HUES64 (cell line): ENCODE data around the gene AFG3L2.

Experiments used
- H3K27ac ChIP-seq: 2 replicates; pipeline ENCODE4 v1.7.0; 2013; ENCODE audit warnings: low read depth, low read length, inconsistent platforms
- H3K27me3 ChIP-seq: 2 replicates; pipeline ENCODE4 v1.6.1; 2013; ENCODE audit warnings: mild to moderate bottlenecking, low read length; ENCODE audit not compliant: insufficient read depth
- H3K36me3 ChIP-seq: 2 replicates; pipeline ENCODE4 v1.6.1; 2013; ENCODE audit warnings: mild to moderate bottlenecking, low read length; ENCODE audit not compliant: insufficient read depth
- H3K4me1 ChIP-seq: 2 replicates; pipeline ENCODE4 v1.6.1; 2013; ENCODE audit warnings: mild to moderate bottlenecking, low read length, moderate library complexity; ENCODE audit not compliant: insufficient read depth
- H3K4me3 ChIP-seq: 2 replicates; pipeline ENCODE4 v1.5.1; 2013; ENCODE audit warnings: mild to moderate bottlenecking, low read length, moderate library complexity
- H3K9ac ChIP-seq: 2 replicates; pipeline ENCODE4 v1.6.1; 2013; ENCODE audit warnings: mild to moderate bottlenecking, low read depth, low read length
- H3K9me3 ChIP-seq: 2 replicates; pipeline ENCODE4 v1.6.1; 2013; ENCODE audit warnings: low read depth, low read length; ENCODE audit not compliant: insufficient read depth
- WGBS: fragments of 150-250, 120-280 bp; methylation state at CpG from one replicate; pipeline ENCODE4 v1.1.7; 2013; ENCODE audit warnings: missing lambda C conversion rate; 5-methylcytosine and 5-hydroxymethylcytosine counted together

Gene AFG3L2

DNA sequence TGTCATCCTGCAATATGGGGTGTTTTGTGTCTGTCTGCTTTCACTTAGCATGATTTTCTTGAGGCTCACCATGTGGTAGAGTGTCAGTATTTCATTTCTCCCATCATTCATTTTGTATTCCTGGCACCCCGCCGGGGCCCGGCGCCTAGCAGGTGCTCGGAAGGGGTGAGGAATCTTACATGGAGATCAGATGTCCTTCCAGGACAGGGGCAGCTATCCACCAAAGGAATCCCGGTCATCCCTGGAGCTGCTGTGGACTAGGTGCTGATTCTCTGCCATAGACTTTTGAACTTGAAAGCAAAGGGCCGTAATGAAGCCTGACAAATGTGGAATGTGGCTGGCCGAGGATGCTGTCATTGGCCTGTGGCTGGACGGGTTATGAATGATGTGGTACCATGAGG lies 33.1 kb upstream of the AFG3L2 start:
- peaks cover 6% of the 10 kb centered on the region for H3K4me1 ChIP-seq
- H3K27ac ChIP-seq = no peak overlapping the region
- 89% methylated on average over 9 of the region's 9 CpGs for WGBS
- peaks cover 25% of the 10 kb centered on the region for H3K27me3 ChIP-seq
- no peaks in the 10 kb centered on the region for H3K36me3 ChIP-seq
- no peak overlapping the region for H3K9ac ChIP-seq
- H3K9me3 ChIP-seq = no peaks in the 10 kb centered on the region
- H3K4me3 ChIP-seq = no peak overlapping the region

DNA sequence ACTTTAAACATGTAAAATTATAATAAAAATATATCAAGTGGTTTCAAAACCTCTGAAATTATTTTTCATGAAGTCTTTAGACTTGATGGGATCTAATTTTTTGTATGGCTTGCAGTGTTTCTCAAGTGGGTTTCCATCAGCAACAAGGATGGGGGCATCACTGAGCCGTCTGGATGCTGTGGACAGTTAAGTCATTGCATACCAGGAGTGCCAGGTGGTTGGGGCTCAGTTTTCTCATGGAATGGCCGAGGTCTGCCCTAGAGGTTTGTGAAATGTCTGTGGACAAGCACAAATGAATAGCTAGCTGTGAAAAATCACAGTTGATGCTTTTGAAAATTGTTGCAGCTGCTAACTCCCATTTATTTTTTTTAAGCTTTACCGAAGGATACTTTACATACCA lies 32.4 kb upstream of the AFG3L2 start:
- Histone ChIP-seq H3K27ac (no peak overlapping the region), H3K9ac (no peak overlapping the region), H3K36me3 (no peaks in the 10 kb centered on the region), H3K4me3 (no peak overlapping the region), H3K9me3 (no peaks in the 10 kb centered on the region), H3K4me1 (peaks cover 6% of the 10 kb centered on the region), H3K27me3 (peaks cover 30% of the 10 kb centered on the region)
- WGBS = 84% methylated on average over 3 of the region's 3 CpGs

DNA sequence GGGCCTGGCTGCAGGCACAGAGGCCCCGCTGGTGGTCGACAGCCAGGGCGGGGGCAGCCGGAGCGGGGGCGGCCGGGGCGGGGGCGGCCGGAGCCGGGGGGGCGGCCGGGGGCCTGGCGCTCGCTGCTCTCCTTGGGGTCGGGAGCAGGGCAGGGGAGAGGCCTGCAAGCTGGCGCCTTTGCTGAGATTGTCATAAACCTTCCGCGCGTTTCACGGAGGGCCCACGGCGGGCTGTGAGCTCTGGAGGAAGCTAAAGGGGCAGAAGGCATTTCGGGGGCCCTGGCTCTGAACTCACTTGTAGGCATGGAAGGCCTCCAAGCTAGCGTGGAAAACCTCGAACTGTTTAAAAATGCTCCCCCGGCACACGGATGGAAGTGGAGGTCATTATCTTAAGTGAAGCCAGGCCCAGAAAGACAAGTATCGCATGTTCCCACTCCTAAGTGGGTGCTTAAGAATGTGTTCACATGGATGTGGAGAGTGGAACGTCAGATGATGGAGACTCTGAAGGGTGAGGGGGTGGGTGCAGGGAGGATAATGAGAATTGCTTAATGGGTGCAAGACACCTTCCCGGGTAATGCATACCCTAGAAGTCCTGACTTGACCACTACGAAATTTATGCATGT lies 31.3 kb upstream of the AFG3L2 start:
- H3K36me3 ChIP-seq = no peaks in the 10 kb centered on the region
- no peak overlapping the region; the same call in 1 of the 2 replicates for H3K27ac ChIP-seq
- no peaks in the 10 kb centered on the region for H3K9me3 ChIP-seq
- H3K9ac ChIP-seq = peak overlapping the region; percentile 84
- H3K4me1 ChIP-seq = peaks cover 6% of the 10 kb centered on the region
- H3K4me3 ChIP-seq = peak overlapping the region; percentile 70
- peaks cover 30% of the 10 kb centered on the region for H3K27me3 ChIP-seq
- 11% methylated on average over 32 of the region's 32 CpGs for WGBS

DNA sequence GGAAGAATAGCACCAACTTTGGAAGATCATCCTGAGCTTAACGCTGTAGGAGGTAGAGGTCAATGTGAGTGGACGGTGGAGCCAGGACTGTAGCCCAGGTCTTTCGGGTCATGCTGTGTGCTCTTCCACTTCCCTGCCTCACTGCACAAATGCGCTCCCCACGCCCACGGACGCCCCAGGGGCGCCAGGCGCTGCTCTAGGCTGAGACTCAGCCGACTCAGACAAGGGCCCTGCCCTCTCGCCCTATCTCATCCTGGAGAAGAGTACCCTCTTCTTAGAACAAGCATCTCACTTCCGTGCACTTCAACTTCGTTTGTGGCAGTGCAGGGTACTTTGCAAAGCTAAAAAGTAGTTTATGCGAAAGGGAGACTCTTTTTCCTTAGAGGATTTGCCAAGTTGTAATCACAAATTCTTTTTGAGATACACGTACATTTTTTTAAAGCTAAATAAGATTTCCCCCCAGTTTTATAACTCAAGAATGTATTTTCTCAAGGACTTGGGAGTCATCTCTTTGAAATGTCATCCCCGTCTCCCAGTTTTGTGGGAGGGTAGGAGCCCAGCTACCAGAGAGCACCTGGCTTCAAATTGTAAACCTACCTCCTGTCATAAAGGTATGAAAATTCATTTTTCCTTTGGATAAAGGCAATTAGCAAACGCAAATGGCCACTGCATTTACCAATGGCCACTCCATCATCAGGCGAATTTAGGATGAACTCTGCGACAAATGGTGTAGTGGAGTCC lies 29.5 kb upstream of the AFG3L2 start:
- Histone ChIP-seq H3K9ac (no peak overlapping the region), H3K27me3 (peaks cover 30% of the 10 kb centered on the region), H3K27ac (no peak overlapping the region), H3K9me3 (no peaks in the 10 kb centered on the region), H3K36me3 (no peaks in the 10 kb centered on the region), H3K4me3 (no peak overlapping the region), H3K4me1 (peaks cover 9% of the 10 kb centered on the region)
- 79% methylated on average over 19 of the region's 19 CpGs for WGBS

DNA sequence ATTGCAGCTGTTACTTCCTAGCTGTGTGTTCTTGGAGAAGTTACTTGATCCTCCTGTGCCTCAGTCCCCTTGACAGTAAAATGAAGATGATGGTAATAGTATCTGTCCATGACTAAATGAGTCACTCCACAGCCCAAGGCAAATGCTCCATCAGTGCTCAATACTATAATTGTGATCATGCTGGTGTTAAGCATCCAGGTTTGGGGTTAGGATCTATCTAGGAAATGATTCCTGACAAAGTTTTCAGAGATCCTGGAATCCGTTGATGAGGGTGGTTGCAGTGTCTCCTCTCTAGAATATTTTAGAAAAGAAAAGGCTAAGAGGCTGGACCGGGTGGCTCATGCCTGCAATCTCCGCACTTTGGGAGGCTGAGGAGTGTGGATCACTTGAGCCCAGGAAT lies 28.0 kb upstream of the AFG3L2 start:
- Histone ChIP-seq H3K27ac (no peak overlapping the region), H3K27me3 (peaks cover 30% of the 10 kb centered on the region), H3K4me3 (no peak overlapping the region), H3K4me1 (peaks cover 10% of the 10 kb centered on the region), H3K36me3 (no peaks in the 10 kb centered on the region), H3K9ac (no peak overlapping the region), H3K9me3 (no peaks in the 10 kb centered on the region)
- 89% methylated on average over 3 of the region's 3 CpGs for WGBS

DNA sequence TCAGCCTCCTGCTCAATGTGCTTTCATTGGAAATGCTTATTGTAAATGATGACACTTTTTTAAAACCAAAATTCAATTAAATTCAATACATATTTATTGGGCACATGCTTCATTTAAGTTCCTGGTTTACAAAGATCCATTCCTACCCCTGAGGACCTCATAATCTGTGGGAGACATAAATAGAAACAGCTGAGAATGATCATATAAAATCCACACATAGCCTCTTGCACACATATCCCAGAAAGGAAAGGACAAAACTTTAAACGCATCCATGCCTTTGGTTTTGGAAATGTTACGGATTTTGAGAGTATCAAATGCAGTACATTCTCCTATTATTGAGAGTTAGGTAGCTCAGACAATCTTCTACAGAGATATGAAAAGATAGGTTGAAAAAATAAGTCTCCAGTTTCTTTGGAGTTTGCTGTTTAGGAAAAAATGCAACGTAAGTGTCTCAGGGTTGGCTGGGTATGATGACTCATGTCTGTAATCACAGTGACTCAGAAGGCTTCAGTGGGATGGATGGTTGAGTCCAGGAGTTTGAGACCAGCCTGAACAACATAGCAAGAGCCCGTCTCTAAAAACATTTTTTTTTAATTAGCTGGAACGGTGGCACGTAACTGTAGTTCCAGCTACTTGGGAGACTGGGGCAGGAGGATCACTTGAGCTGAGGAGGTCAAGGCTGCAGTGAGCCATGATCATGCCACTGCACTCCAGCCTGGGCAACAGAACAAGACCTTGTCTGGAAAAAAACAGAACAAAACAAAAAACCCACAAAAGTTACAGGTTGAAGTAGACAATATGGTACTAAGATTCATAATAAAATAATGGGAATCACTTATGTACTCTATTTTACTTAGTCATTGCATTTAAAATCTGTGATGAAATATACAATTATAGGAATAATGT lies 26.8 kb upstream of the AFG3L2 start:
- H3K4me3 ChIP-seq = no peak overlapping the region
- H3K27me3 ChIP-seq = peaks cover 30% of the 10 kb centered on the region
- WGBS = 94% methylated on average over 6 of the region's 6 CpGs
- H3K9ac ChIP-seq = no peak overlapping the region
- H3K27ac ChIP-seq = no peak overlapping the region
- H3K36me3 ChIP-seq = no peaks in the 10 kb centered on the region
- peaks cover 10% of the 10 kb centered on the region for H3K4me1 ChIP-seq
- no peaks in the 10 kb centered on the region for H3K9me3 ChIP-seq

DNA sequence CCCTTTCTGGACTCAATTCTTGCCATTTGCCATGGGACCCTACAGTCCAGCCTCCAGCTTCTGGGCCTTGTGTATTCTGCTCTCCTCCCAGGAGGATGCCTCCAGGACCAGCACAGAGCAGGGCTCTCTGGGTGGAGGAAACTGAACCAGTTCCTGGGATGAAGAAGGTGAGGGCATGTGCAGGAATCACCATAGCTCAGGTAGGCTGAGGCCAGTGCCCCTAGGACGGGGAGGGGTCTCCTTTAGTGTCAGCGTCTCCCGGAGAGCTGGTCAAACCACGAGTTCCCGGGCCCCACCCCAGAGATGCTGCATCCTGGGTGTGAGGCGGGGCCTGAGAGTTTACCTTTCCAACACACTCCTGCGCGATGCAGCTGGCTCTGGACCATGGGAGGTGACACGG lies 24.9 kb upstream of the AFG3L2 start:
- H3K4me1 ChIP-seq = 0 out of 2 replicates have a peak, but pooled peaks cover 5% of the 10 kb centered on the region

DNA sequence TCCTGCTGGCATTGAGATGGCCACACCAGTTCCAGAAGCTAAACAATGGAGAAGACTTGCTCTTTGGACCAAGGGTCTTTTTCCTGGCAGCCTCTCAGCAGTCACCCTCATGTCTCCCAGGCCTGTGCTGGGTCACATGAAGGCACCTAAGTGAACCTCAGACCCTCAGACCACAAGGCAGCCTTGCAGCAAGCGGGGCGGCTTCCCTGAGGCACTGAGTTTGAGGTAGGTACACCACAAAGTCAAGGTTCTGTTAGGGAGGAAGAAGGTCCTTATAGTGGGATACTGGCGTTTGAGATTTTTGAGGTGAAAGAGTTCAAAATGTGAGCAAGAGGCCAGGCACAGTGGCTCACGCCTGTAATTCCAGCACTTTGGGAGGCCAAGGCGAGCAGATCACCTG lies 22.2 kb upstream of the AFG3L2 start:
- Histone ChIP-seq H3K4me1 (0 out of 2 replicates have a peak, but pooled peaks cover 5% of the 10 kb centered on the region), H3K36me3 (no peaks in the 10 kb centered on the region), H3K9ac (no peak overlapping the region), H3K4me3 (no peak overlapping the region), H3K27ac (no peak overlapping the region), H3K27me3 (no peaks in the 10 kb centered on the region), H3K9me3 (no peaks in the 10 kb centered on the region)
- 86% methylated on average over 5 of the region's 5 CpGs for WGBS

More for the DNA sequence above, 24.9 kb upstream of the AFG3L2 start:
- peaks cover 23% of the 10 kb centered on the region for H3K27me3 ChIP-seq
- H3K9me3 ChIP-seq = no peaks in the 10 kb centered on the region
- no peak overlapping the region for H3K27ac ChIP-seq
- 82% methylated on average over 9 of the region's 9 CpGs for WGBS
- H3K9ac ChIP-seq = no peak overlapping the region
- H3K36me3 ChIP-seq = no peaks in the 10 kb centered on the region
- no peak overlapping the region for H3K4me3 ChIP-seq

DNA sequence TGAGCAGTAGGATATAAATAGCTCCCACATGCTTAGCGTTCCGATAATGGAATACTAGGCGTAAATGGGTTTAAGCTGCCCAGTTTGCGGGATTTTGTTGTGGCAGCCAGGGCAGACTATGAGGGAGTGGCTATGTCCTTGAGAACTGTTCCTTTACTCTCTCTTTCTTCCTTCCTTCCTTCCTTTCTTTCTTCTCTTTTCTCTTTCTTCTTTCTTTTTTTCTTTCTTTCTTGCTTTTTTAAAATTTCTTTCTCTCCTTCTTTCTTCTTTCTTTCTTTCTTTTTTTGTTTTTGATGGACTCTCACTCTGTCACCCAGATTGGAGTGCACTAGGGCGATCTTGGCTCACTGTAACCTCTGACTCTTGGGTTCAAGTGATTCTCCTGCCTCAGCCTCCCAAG lies 21.6 kb upstream of the AFG3L2 start:
- no peaks in the 10 kb centered on the region for H3K27me3 ChIP-seq
- no peak overlapping the region for H3K9ac ChIP-seq
- no peak overlapping the region for H3K4me3 ChIP-seq
- no peak overlapping the region for H3K27ac ChIP-seq
- 84% methylated on average over 5 of the region's 5 CpGs for WGBS
- H3K9me3 ChIP-seq = no peaks in the 10 kb centered on the region
- 0 out of 2 replicates have a peak, but pooled peaks cover 5% of the 10 kb centered on the region for H3K4me1 ChIP-seq
- no peaks in the 10 kb centered on the region for H3K36me3 ChIP-seq

DNA sequence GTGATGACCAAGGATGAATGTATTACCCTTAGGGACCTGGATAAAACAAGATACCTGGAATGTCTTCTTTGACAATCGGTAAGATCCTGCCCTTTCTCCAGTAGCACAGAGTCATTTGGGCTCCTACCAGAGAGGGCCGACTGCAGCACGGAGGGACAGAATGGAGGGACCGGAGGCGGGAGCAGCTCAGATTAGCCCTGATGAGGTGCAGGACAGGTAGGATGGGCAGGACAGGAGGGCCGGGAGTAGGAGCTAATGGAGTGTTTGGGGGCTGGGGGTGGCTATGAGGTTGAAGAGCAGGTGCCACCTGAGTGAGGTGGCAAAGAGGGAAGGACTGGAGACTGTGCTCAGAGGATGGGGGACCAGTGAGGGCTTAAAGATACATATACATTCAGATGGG lies 20.8 kb upstream of the AFG3L2 start:
- Histone ChIP-seq H3K27ac (no peak overlapping the region), H3K4me1 (0 out of 2 replicates have a peak, but pooled peaks cover 5% of the 10 kb centered on the region), H3K36me3 (no peaks in the 10 kb centered on the region), H3K9ac (no peak overlapping the region), H3K9me3 (no peaks in the 10 kb centered on the region), H3K27me3 (no peaks in the 10 kb centered on the region), H3K4me3 (no peak overlapping the region)
- WGBS = 89% methylated on average over 6 of the region's 6 CpGs

DNA sequence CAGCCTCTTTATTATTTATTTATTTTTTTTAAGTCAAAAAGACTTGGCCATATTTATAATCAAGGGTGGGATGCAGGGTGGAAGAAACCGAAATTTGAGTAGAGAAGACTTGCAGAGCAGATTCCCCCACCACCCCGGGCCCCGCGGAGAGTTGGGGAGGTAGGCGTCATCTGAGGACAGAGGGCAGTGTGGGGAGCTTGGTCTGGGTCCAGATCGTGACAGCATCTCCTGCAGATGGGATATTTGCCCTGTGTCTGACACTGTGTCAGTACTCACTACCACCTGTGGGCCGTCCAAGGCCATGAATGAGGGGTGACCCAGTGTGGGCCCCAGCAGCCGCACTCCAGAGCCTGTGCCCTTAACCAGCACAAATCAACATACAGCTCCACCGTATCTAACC lies 20.2 kb upstream of the AFG3L2 start:
- no peak overlapping the region for H3K27ac ChIP-seq
- H3K4me1 ChIP-seq = 0 out of 2 replicates have a peak, but pooled peaks cover 5% of the 10 kb centered on the region
- H3K27me3 ChIP-seq = no peaks in the 10 kb centered on the region
- no peak overlapping the region for H3K4me3 ChIP-seq
- no peak overlapping the region for H3K9ac ChIP-seq
- H3K9me3 ChIP-seq = no peaks in the 10 kb centered on the region
- H3K36me3 ChIP-seq = no peaks in the 10 kb centered on the region
- WGBS = 91% methylated on average over 9 of the region's 9 CpGs
